HG03575 (cell line): ENCODE data around the gene CD300C.
"Not testable (repeated sequence)": the region's sequence is repeated elsewhere in the genome, so short reads cannot be mapped to it uniquely, and the experiment has no call there.

Source experiments
- ATAC-seq: cut with Tn5 transposase; IDR thresholded peaks from one replicate; pipeline ENCODE4 v1.9.1; 2021; ENCODE audit not compliant: unreplicated experiment, insufficient number of reproducible peaks, low FRiP score; ENCODE audit errors: extremely low read depth

The CD300C gene

GRCh38 chr17:74545843-74546230 is at the start of gene CD300C:
TSS of gene CD300C (minus strand) at chr17:74546115. CDS start at chr17:74545782, 333 bp downstream.
- no peak for ATAC-seq

- no peak for ATAC-seq
Measured at GRCh38 chr17:74595037-74595750, 49.3 kb upstream of the CD300C start.

- no peak for ATAC-seq
Measured at GRCh38 chr17:74592087-74592990, 46.4 kb upstream of the CD300C start, which contains the start of gene CD300LD. TSS of gene CD300LD (minus strand) at chr17:74592283. CDS start at chr17:74592202, 81 bp downstream.

GRCh38 chr17:74591503-74591902 is 45.6 kb upstream of the CD300C start:
- no peak for ATAC-seq

- ATAC-seq: no peak
Measured at GRCh38 chr17:74585711-74586110, 39.8 kb upstream of the CD300C start.

- no peak for ATAC-seq
Measured at GRCh38 chr17:74584292-74585060, 38.6 kb upstream of the CD300C start.

- no peak for ATAC-seq
Measured at GRCh38 chr17:74582633-74583032, 36.7 kb upstream of the CD300C start.

GRCh38 chr17:74579900-74580299 is 34.0 kb upstream of the CD300C start:
- no peak for ATAC-seq

- no peak for ATAC-seq
Measured at GRCh38 chr17:74578979-74579378, 33.1 kb upstream of the CD300C start.

GRCh38 chr17:74574489-74575142 is 28.7 kb upstream of the CD300C start:
- no peak for ATAC-seq

GRCh38 chr17:74573635-74574034 is 27.7 kb upstream of the CD300C start:
- not testable (repeated sequence) for ATAC-seq

GRCh38 chr17:74573169-74573568 is 27.3 kb upstream of the CD300C start:
- ATAC-seq: no peak

GRCh38 chr17:74571621-74572270 is 25.8 kb upstream of the CD300C start:
- ATAC-seq: no peak

GRCh38 chr17:74569020-74570003 is 23.4 kb upstream of the CD300C start:
- no peak for ATAC-seq

- ATAC-seq: no peak
Measured at GRCh38 chr17:74568106-74568873, 22.4 kb upstream of the CD300C start.

- no peak for ATAC-seq
Measured at GRCh38 chr17:74567397-74567796, 21.5 kb upstream of the CD300C start, which contains the start of gene CD300H. TSS of gene CD300H (minus strand) at chr17:74567509.
